Left ventricle myocardium inferior (tissue), 1 donor: Measurements from ENCODE around the gene ARL5A. TPM values are rescaled to one million over a fixed set of nuclear protein-coding genes. Genes with fewer than 3 reads are reported as not detected.

Source experiments
- DNase-seq: peaks from one replicate; pipeline ENCODE4 v3.0.0-alpha.2; 2020
- H3K27ac ChIP-seq: fragments of 200-600 bp; replicated peaks from 2 replicates; pipeline ENCODE4 v1.8.0; 2021
- H3K27me3 ChIP-seq: fragments of 200-600 bp; 2 replicates; pipeline ENCODE4 v1.8.0; 2021; ENCODE audit warnings: low read depth
- H3K36me3 ChIP-seq: fragments of 200-600 bp; 2 replicates; pipeline ENCODE4 v1.8.0; 2021
- H3K4me1 ChIP-seq: fragments of 200-600 bp; 2 replicates; pipeline ENCODE4 v1.8.0; 2021
- H3K4me3 ChIP-seq: fragments of 200-600 bp; 2 replicates; pipeline ENCODE4 v1.8.0; 2021; ENCODE audit warnings: mild to moderate bottlenecking, moderate library complexity
- H3K9me3 ChIP-seq: fragments of 200-600 bp; replicated peaks from 2 replicates; pipeline ENCODE4 v1.8.0; 2021
- CTCF ChIP-seq: fragments of 200-600 bp; IDR thresholded peaks from 2 replicates; pipeline ENCODE4 v1.8.0; 2021; ENCODE audit warnings: antibody characterized with exemption, mild to moderate bottlenecking, borderline replicate concordance
- intact Hi-C: fragments of 100-400 bp; cut with micrococcal nuclease; formaldehyde crosslinking; loops from one replicate; pipeline ENCODE4 v1.11.0; 2022
- total RNA-seq: library from RNA; stranded (reverse); fragmentation: NEBNext Ultra II Directional; extraction: Animal tissue kit (Norgen Biotek cat#: 25700); gene quantifications from one replicate; pipeline ENCODE4 v1.2.1, GENCODE V29; 2021
- donor health status: DM: no; HTN: yes; CAD: no; lungs with severe emphysema.

Gene ARL5A
- total RNA-seq, 1 donor from 2014 or later = 53.9 TPM

GRCh38 chr2:151837926-151838325 lies 9.7 kb upstream of the ARL5A start:
- Histone ChIP-seq H3K4me1 (peaks cover 5% of the 10 kb centered on the region), H3K27me3 (no peaks in the 10 kb centered on the region), H3K36me3 (no peaks in the 10 kb centered on the region), H3K4me3 (no peak overlapping the region), H3K9me3 (no peaks in the 10 kb centered on the region), H3K27ac (no peak overlapping the region)
- intact Hi-C loops = no loop called here
- TF ChIP-seq CTCF = no peak
- no peak for DNase-seq

DNA sequence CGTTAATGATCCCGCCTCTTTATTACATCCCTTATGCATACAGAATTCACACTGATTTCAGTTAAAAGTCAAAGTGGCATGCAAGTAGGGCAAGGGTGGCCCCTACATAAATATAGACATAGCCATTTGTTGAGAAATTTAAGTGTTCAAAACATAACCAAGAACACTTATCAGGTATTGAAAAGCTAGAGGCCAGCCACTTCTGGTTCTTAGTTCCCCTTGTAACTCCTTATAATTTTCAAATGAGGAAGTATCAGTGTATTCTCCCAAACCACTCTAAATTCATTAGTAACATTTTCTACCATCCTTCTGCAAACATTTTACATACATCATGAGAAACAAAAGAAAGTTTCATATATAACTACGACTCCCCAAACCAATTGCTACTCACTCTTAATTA lies 5.8 kb upstream of the ARL5A start:
- DNase-seq = no peak
- no peak for TF ChIP-seq CTCF
- intact Hi-C loops = no loop called here
- Histone ChIP-seq H3K27ac (no peak overlapping the region), H3K4me1 (peaks cover 10% of the 10 kb centered on the region), H3K9me3 (no peaks in the 10 kb centered on the region), H3K36me3 (no peaks in the 10 kb centered on the region), H3K27me3 (no peaks in the 10 kb centered on the region), H3K4me3 (no peak overlapping the region)

- H3K4me3 ChIP-seq = no peak overlapping the region
- no peak for DNase-seq
- peaks cover 36% of the 10 kb centered on the region for H3K4me1 ChIP-seq
- no peaks in the 10 kb centered on the region for H3K36me3 ChIP-seq
- intact Hi-C loops = no loop called here
- no peak overlapping the region for H3K27ac ChIP-seq
- no peaks in the 10 kb centered on the region for H3K9me3 ChIP-seq
- no peaks in the 10 kb centered on the region for H3K27me3 ChIP-seq
- TF ChIP-seq CTCF = no peak
These were observed 2.7 kb upstream of the ARL5A start for GRCh38 chr2:151830961-151831360.

- no peaks in the 10 kb centered on the region for H3K27me3 ChIP-seq
- intact Hi-C loops = no loop called here
- no peak for DNase-seq
- peaks cover 57% of the 10 kb centered on the region for H3K4me1 ChIP-seq
- no peaks in the 10 kb centered on the region for H3K9me3 ChIP-seq
- peak overlapping the region; percentile 93 for H3K4me3 ChIP-seq
- H3K36me3 ChIP-seq = no peaks in the 10 kb centered on the region
- peak overlapping the region; percentile 95 for H3K27ac ChIP-seq
- no peak for TF ChIP-seq CTCF
These were observed 686 bp upstream of the ARL5A start for GRCh38 chr2:151828890-151829324.

- peaks cover 69% of the 10 kb centered on the region for H3K4me1 ChIP-seq
- intact Hi-C loops = no loop called here
These were observed 568 bp downstream of the ARL5A start for GRCh38 chr2:151827564-151828142.

More at GRCh38 chr2:151827564-151828142, 568 bp downstream of the ARL5A start:
- TF ChIP-seq CTCF = no peak
- no peaks in the 10 kb centered on the region for H3K27me3 ChIP-seq
- DNase-seq = no peak
- H3K9me3 ChIP-seq = no peaks in the 10 kb centered on the region
- H3K4me3 ChIP-seq = peak overlapping the region; percentile 93
- peak overlapping the region; percentile 95 for H3K27ac ChIP-seq
- H3K36me3 ChIP-seq = no peaks in the 10 kb centered on the region
